Gastrocnemius medialis (tissue), 4 donors: Measurements from ENCODE around the gene UNC5A.

ENCODE experiments used
- CTCF ChIP-seq, 5 experiments: fragments of 450-650 bp in 3 of 5; fragments of 200-600 bp in 2 of 5; sonication (generic) in 2 of 5; IDR thresholded peaks in 4 of 5; conservative IDR thresholded peaks in 1 of 5; 1 replicate in 4 of 5; 2 replicates in 1 of 5; pipeline ENCODE4 v1.5.1; 2016 to 2019; ENCODE audit warnings: antibody characterized with exemption in 5 of 5, mild to moderate bottlenecking in 3 of 5, moderate library complexity in 3 of 5
- POLR2A ChIP-seq, 2 donors: fragments of 450-650 bp; IDR thresholded peaks; one replicate each; pipeline ENCODE4 v1.6.1; 2017; ENCODE audit warnings: antibody characterized with exemption in 2 of 2, mild to moderate bottlenecking in 2 of 2, moderate library complexity in 2 of 2

- TF ChIP-seq CTCF (IDR thresholded peaks at IDR 0.05 in 4 of 5, conservative IDR thresholded peaks at IDR 0.05 in 1 of 5) = no peak
- TF ChIP-seq POLR2A (IDR thresholded peaks at IDR 0.05) = no peak
Observed at GRCh38 chr5:176830995-176831423, 20.6 kb downstream of the UNC5A start.
